ENCODE results near the gene FAM181A.

Gene FAM181A

DNA sequence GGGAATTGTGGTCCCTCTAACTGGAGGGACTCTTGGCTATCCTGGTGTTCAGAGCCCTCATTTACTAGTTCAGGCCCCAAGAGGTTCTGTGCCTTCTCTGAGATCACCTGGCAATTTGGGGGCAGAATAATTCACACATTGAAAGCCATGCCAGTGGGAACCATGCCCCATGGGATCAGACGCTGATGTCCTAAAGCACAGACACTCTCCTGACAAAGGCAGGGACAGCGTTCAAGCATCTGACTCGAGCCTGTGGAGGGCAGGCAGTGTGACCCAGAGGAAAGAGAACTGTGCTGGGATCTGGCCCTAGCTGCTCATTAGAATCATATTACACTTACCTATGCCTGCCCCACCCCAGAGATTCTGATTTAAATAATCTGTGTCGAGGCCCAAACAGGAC is 51.6 kb downstream of the FAM181A start:
- no peak for DNase-seq
